IMR-90 (cell line): Measurements from ENCODE around the gene PRELID3B. TPM values are rescaled to one million over a fixed set of nuclear protein-coding genes. Genes with fewer than 3 reads are reported as not detected.
A peak's percentile ranks its signal among the peaks of the same experiment; 100 is the strongest.

ENCODE experiments used
- ATAC-seq: fragments of 200-7000 bp; cut with Tn5 transposase; 2 replicates; pipeline ENCODE4 v1.9.1; 2020; ENCODE audit warnings: low read depth, mild to moderate bottlenecking, moderate library complexity
- BruUV-seq: library from RNA; stranded (reverse); fragments of 400-500 nt; replicated peaks from 2 replicates; lab custom pipeline; 2021; lab: Mats Ljungman, UMichigan
- CTCF ChIA-PET: fragments of 300-600 bp; formaldehyde crosslinking; extraction: SDS; loops from one replicate; lab custom pipeline; 2021; ENCODE audit warnings: antibody characterized with exemption; lab: Yijun Ruan, JAX
- POLR2A ChIA-PET: fragments of 300-600 bp; sonication (Branson Sonifier 250); formaldehyde crosslinking; loops from one replicate; lab custom pipeline; 2022; ENCODE audit warnings: antibody characterized with exemption; ENCODE audit not compliant: unreplicated experiment; lab: Charles Lee
- DNase-seq: peaks from one replicate; pipeline ENCODE4 v3.0.0; 2013
- H2AFZ ChIP-seq: replicated peaks from 2 replicates; pipeline ENCODE3; 2013; ENCODE audit warnings: low read length, mild to moderate bottlenecking; ENCODE audit not compliant: poor library complexity
- H2AK5ac ChIP-seq: 2 replicates; pipeline ENCODE4 v1.6.1; 2013; ENCODE audit warnings: low read depth, low read length, inconsistent platforms
- H2AK9ac ChIP-seq: replicated peaks from 2 replicates; pipeline ENCODE3; 2013; ENCODE audit warnings: mild to moderate bottlenecking, low read depth, low read length, moderate library complexity; ENCODE audit not compliant: poor library complexity
- H2BK120ac ChIP-seq: 2 replicates; pipeline ENCODE4 v1.6.1; 2013; ENCODE audit warnings: low read depth, low read length, inconsistent platforms
- H2BK15ac ChIP-seq: 3 replicates; pipeline ENCODE4 v1.6.1; 2013; ENCODE audit warnings: low read depth, low read length, inconsistent platforms
- H2BK20ac ChIP-seq: 2 replicates; pipeline ENCODE4 v1.6.1; 2013; ENCODE audit warnings: low read depth, mild to moderate bottlenecking, inconsistent platforms, low read length, moderate library complexity
- H2BK5ac ChIP-seq: 2 replicates; pipeline ENCODE4 v1.6.1; 2013; ENCODE audit warnings: mild to moderate bottlenecking, low read depth, low read length, inconsistent platforms; ENCODE audit not compliant: poor library complexity, severe bottlenecking
- H3K14ac ChIP-seq: replicated peaks from 2 replicates; pipeline ENCODE4 v1.6.1; 2013; ENCODE audit warnings: low read depth, low read length, inconsistent platforms
- H3K18ac ChIP-seq: 2 replicates; pipeline ENCODE4 v1.6.1; 2013; ENCODE audit warnings: low read depth, low read length, control low read depth
- H3K23ac ChIP-seq: 2 replicates; pipeline ENCODE4 v1.6.1; 2013; ENCODE audit warnings: low read depth, low read length, inconsistent platforms
- H3K27ac ChIP-seq: 2 replicates; pipeline ENCODE4 v1.5.1; 2013; ENCODE audit warnings: mild to moderate bottlenecking, control low read depth, low read length; ENCODE audit not compliant: insufficient read depth
- H3K27me3 ChIP-seq: 2 replicates; pipeline ENCODE4 v1.6.1; 2013; ENCODE audit warnings: low read length; ENCODE audit not compliant: control insufficient read depth, insufficient read depth
- H3K36me3 ChIP-seq: 2 replicates; pipeline ENCODE4 v1.6.1; 2013; ENCODE audit warnings: low read length, mixed read lengths; ENCODE audit not compliant: control insufficient read depth, insufficient read depth
- H3K4ac ChIP-seq: 2 replicates; pipeline ENCODE4 v1.6.1; 2013; ENCODE audit warnings: low read depth, low read length, inconsistent platforms
- H3K4me1 ChIP-seq: 2 replicates; pipeline ENCODE4 v1.6.1; 2013; ENCODE audit warnings: low read length, mixed read lengths; ENCODE audit not compliant: control insufficient read depth, insufficient read depth
- H3K4me2 ChIP-seq: 2 replicates; pipeline ENCODE4 v1.6.1; 2013; ENCODE audit warnings: low read depth, mild to moderate bottlenecking, control low read depth, low read length, moderate library complexity
- H3K4me3 ChIP-seq: 2 replicates; pipeline ENCODE4 v1.5.1; 2013; ENCODE audit warnings: low read depth, mild to moderate bottlenecking, control low read depth, low read length, moderate library complexity; ENCODE audit not compliant: insufficient read depth
- H3K56ac ChIP-seq: 2 replicates; pipeline ENCODE4 v1.6.1; 2013; ENCODE audit warnings: low read length, inconsistent platforms; ENCODE audit not compliant: insufficient read depth; ENCODE audit errors: extremely low read depth
- H3K79me1 ChIP-seq, 2 experiments: 2 replicates each; pipeline ENCODE4 v1.6.1; 2013; ENCODE audit warnings: low read length in 2 of 2, inconsistent platforms in 1 of 2, low read depth in 1 of 2
- H3K9ac ChIP-seq: 2 replicates; pipeline ENCODE4 v1.6.1; 2013; ENCODE audit warnings: low read depth, low read length, control low read depth
- H3K9me1 ChIP-seq: 2 replicates; pipeline ENCODE4 v1.6.1; 2013; ENCODE audit warnings: low read length, inconsistent platforms; ENCODE audit not compliant: insufficient read depth
- H3K9me3 ChIP-seq: 2 replicates; pipeline ENCODE4 v1.6.1; 2013; ENCODE audit warnings: low read length; ENCODE audit not compliant: control insufficient read depth, insufficient read depth
- H4K20me1 ChIP-seq: 2 replicates; pipeline ENCODE4 v1.6.1; 2013; ENCODE audit warnings: low read length, inconsistent platforms; ENCODE audit not compliant: insufficient read depth
- H4K5ac ChIP-seq: 2 replicates; pipeline ENCODE4 v1.6.1; 2013; ENCODE audit warnings: mild to moderate bottlenecking, low read depth, low read length, control low read depth
- H4K8ac ChIP-seq, 2 experiments: 2 replicates each; pipeline ENCODE4 v1.6.1; 2013; ENCODE audit warnings: low read depth in 2 of 2, low read length in 2 of 2, control low read depth in 1 of 2, inconsistent platforms in 1 of 2
- H4K91ac ChIP-seq: 2 replicates; pipeline ENCODE4 v1.6.1; 2013; ENCODE audit warnings: low read depth, low read length, inconsistent platforms; ENCODE audit not compliant: insufficient read depth
- CEBPB ChIP-seq: IDR thresholded peaks from 2 replicates; pipeline ENCODE4 v1.6.1; 2012; ENCODE audit warnings: low read depth, low read length, improper control_type of control experiment
- RCOR1 ChIP-seq: IDR thresholded peaks from 2 replicates; pipeline ENCODE4 v1.6.1; 2012; ENCODE audit warnings: mild to moderate bottlenecking, low read length, improper control_type of control experiment; ENCODE audit not compliant: insufficient replicate concordance
- WGBS, 2 experiments: methylation state at CpG; one replicate each; pipeline versions ENCODE4 v1.1.5 to v1.1.7; 2013; ENCODE audit warnings: missing lambda C conversion rate in 2 of 2; ENCODE audit not compliant: insufficient read length in 1 of 2; ENCODE audit errors: extremely low coverage in 2 of 2; 5-methylcytosine and 5-hydroxymethylcytosine counted together
- dilution Hi-C: fragments of 300-500 bp; cut with HindIII; formaldehyde crosslinking; loops from one replicate; pipeline ENCODE4 v1.14.3; 2018; ENCODE audit warnings: low sequenced_read_pairs; ENCODE audit not compliant: unreplicated experiment
- in situ Hi-C: fragments of 300-500 bp; cut with MboI; formaldehyde crosslinking; loops from 3 replicates; pipeline ENCODE4 v1.14.3; 2019; ENCODE audit warnings: low sequenced_read_pairs, inconsistent platforms, mixed read lengths
- intact Hi-C: fragments of 100-400 bp; cut with micrococcal nuclease; formaldehyde crosslinking; loops from 2 replicates; pipeline ENCODE4 v1.10.0; 2022
- polyA plus RNA-seq, 3 experiments: library from polyadenylated mRNA; depleted of rRNA; stranded (reverse); fragments of >200 nt; gene quantifications; 2 replicates each; pipeline ENCODE4 v1.2.3, GENCODE V29; 2012; ENCODE audit warnings: low replicate concordance in 1 of 3
- total RNA-seq: library from RNA; depleted of rRNA; stranded (reverse); fragments of >200 nt; gene quantifications from 2 replicates; pipeline ENCODE4 v1.2.3, GENCODE V29; 2012

PRELID3B gene
- total and polyA plus RNA-seq, 2 of the 4 experiments (the other 2 are of a cell fraction): 24.8 to 41.9 TPM

- in situ Hi-C loops: loop anchor here (25.0 kb wide), 3 partner anchors 802 to 1652 kb away; partner anchors contain the start of genes ANKRD60 and RBM38
- no peak overlapping the region for H2BK15ac ChIP-seq
- dilution Hi-C loops: no loop called here
- DNase-seq (peak; percentile 45), ATAC-seq (no peak)
- H3K4me1 ChIP-seq: peaks cover 8% of the 10 kb centered on the region
- CTCF ChIA-PET: no interaction called here
- H4K5ac ChIP-seq: no peak overlapping the region
- H2BK20ac ChIP-seq: no peak overlapping the region
- H3K9ac ChIP-seq: no peak overlapping the region
- H2AK5ac ChIP-seq: no peak overlapping the region
- H4K20me1 ChIP-seq: peaks cover 9% of the 10 kb centered on the region; the same call in 1 of the 2 replicates
- H3K27ac ChIP-seq: no peak overlapping the region
- no peak overlapping the region for H4K8ac ChIP-seq
- H3K23ac ChIP-seq: no peak overlapping the region
- H3K4me2 ChIP-seq: no peak overlapping the region
- H2AK9ac ChIP-seq: no peak overlapping the region
- no peak overlapping the region for H3K56ac ChIP-seq
- no peak overlapping the region for H2BK5ac ChIP-seq
- no peak for TF ChIP-seq RCOR1
- peak; percentile 88 for TF ChIP-seq CEBPB
- H3K79me1 ChIP-seq: peaks cover 36 to 56% of the 10 kb centered on the region in 2 experiments
- POLR2A ChIA-PET: no interaction called here
- no peaks in the 10 kb centered on the region for H3K9me3 ChIP-seq
- H2AFZ ChIP-seq: no peak overlapping the region
- H4K91ac ChIP-seq: no peak overlapping the region
- intact Hi-C loops: no loop called here
- H3K18ac ChIP-seq: no peak overlapping the region
- H3K36me3 ChIP-seq: peaks cover 21% of the 10 kb centered on the region
- no peak overlapping the region for H3K14ac ChIP-seq
- BruUV-seq: no TSS peak
- no CpG with 5 or more reads among the region's 1 CpG for WGBS, 2 experiments
- H3K4ac ChIP-seq: no peak overlapping the region
- H3K27me3 ChIP-seq: no peaks in the 10 kb centered on the region
- H3K4me3 ChIP-seq: no peak overlapping the region
- peaks cover 9% of the 10 kb centered on the region; the same call in 1 of the 2 replicates for H3K9me1 ChIP-seq
- no peak overlapping the region for H2BK120ac ChIP-seq
These were observed 3.4 kb downstream of the PRELID3B start for GRCh38 chr20:59039233-59039632.
